ENCODE measurements around the gene AFTPH. TPM values are rescaled to one million over a fixed set of nuclear protein-coding genes. Genes with fewer than 3 reads are reported as not detected.
"Not testable (repeated sequence)": the region's sequence is repeated elsewhere in the genome, so short reads cannot be mapped to it uniquely, and the experiment has no call there.

Gene AFTPH
- total RNA-seq, 1 experiment from 2014 or later = 40.5 TPM

GRCh38 chr2:64526034-64526433 is 1.9 kb downstream of the AFTPH start:
- no peaks in the 10 kb centered on the region for H3K27me3 ChIP-seq (ENCODE audit: insufficient read depth, low read depth)
- no peaks in the 10 kb centered on the region for H3K36me3 ChIP-seq (ENCODE audit: low read depth)
- H3F3A ChIP-seq (ENCODE audit: insufficient read depth, low read depth) = peaks cover 7% of the 10 kb centered on the region
- no peak overlapping the region for H3K27ac ChIP-seq
- H3K9me3 ChIP-seq (ENCODE audit: insufficient read depth, low read depth) = no peaks in the 10 kb centered on the region
- peak overlapping the region; percentile 82 for H3K4me2 ChIP-seq
- peak overlapping the region; percentile 67; the same call in 1 of the 2 replicates for H3K4me3 ChIP-seq
- BruUV-seq (replicated peaks) = no TSS peak
- TF ChIP-seq EZH2 (IDR thresholded peaks at IDR 0.05; ENCODE audit: low read depth) (no peak), CTCF (conservative IDR thresholded peaks at IDR 0.05) (no peak)
- no peak overlapping the region for H2AFZ ChIP-seq
- POLR2A ChIA-PET (ENCODE audit: unreplicated experiment) = interaction anchor here (0.7 kb wide), 1 partner anchor 412 kb away, joined by 3 read pairs; no protein-coding TSS in a partner anchor
- peaks cover 18% of the 10 kb centered on the region for H3K4me1 ChIP-seq (replicated peaks; ENCODE audit: insufficient read depth)
- intact Hi-C loops (cut with micrococcal nuclease; ENCODE audit: unreplicated experiment) = loop anchor here (10.0 kb wide), 1 partner anchor 239 kb away; no protein-coding TSS in a partner anchor
- no peaks in the 10 kb centered on the region for H3K9me2 ChIP-seq (ENCODE audit: insufficient read depth)
- CTCF ChIA-PET = interaction anchor here (0.6 kb wide), 1 partner anchor 11 kb away, joined by 9 read pairs; no protein-coding TSS in a partner anchor
- no peak for DNase-seq
- H3K79me2 ChIP-seq (ENCODE audit: low read depth) = peaks cover 67% of the 10 kb centered on the region
- peaks cover 23% of the 10 kb centered on the region for H4K20me1 ChIP-seq (ENCODE audit: insufficient read depth)

- POLR2A ChIA-PET (ENCODE audit: unreplicated experiment) = interaction anchor here (0.6 kb wide), 1 partner anchor 976 kb away, joined by 3 read pairs; no protein-coding TSS in a partner anchor
- H3K4me3 ChIP-seq; intact Hi-C loops (cut with micrococcal nuclease; ENCODE audit: unreplicated experiment); H3K4me1 ChIP-seq (replicated peaks; ENCODE audit: insufficient read depth); H3K27me3 ChIP-seq (ENCODE audit: insufficient read depth, low read depth); H3F3A ChIP-seq (ENCODE audit: insufficient read depth, low read depth); H3K4me2 ChIP-seq; DNase-seq; H3K36me3 ChIP-seq (ENCODE audit: low read depth); H3K27ac ChIP-seq; H3K9me2 ChIP-seq (ENCODE audit: insufficient read depth); H2AFZ ChIP-seq; H3K9me3 ChIP-seq (ENCODE audit: insufficient read depth, low read depth); BruUV-seq (replicated peaks); CTCF ChIA-PET: not testable (repeated sequence)
- H4K20me1 ChIP-seq (ENCODE audit: insufficient read depth) = peaks cover 40% of the 10 kb centered on the region
- H3K79me2 ChIP-seq (ENCODE audit: low read depth) = peaks cover 97% of the 10 kb centered on the region
These were observed 6.8 kb downstream of the AFTPH start for GRCh38 chr2:64530946-64531345.

- H4K20me1 ChIP-seq (ENCODE audit: insufficient read depth) = peaks cover 39% of the 10 kb centered on the region
- BruUV-seq (replicated peaks) = no TSS peak
- TF ChIP-seq EZH2 (IDR thresholded peaks at IDR 0.05; ENCODE audit: low read depth) = no peak
- no peak for TF ChIP-seq CTCF (conservative IDR thresholded peaks at IDR 0.05)
- H2AFZ ChIP-seq = no peak overlapping the region
- H3K4me2 ChIP-seq = no peak overlapping the region
- H3K79me2 ChIP-seq (ENCODE audit: low read depth) = peaks cover 96% of the 10 kb centered on the region
- no peak for DNase-seq
- no peak overlapping the region; the same call in 1 of the 2 replicates for H3K27ac ChIP-seq
- intact Hi-C loops (cut with micrococcal nuclease; ENCODE audit: unreplicated experiment) = no loop called here
- H3K9me3 ChIP-seq (ENCODE audit: insufficient read depth, low read depth) = no peaks in the 10 kb centered on the region
- POLR2A ChIA-PET (ENCODE audit: unreplicated experiment) = no interaction called here
- H3K4me1 ChIP-seq (replicated peaks; ENCODE audit: insufficient read depth) = no peaks in the 10 kb centered on the region
- H3K4me3 ChIP-seq = no peak overlapping the region
- no peaks in the 10 kb centered on the region for H3K9me2 ChIP-seq (ENCODE audit: insufficient read depth)
- H3F3A ChIP-seq (ENCODE audit: insufficient read depth, low read depth) = no peaks in the 10 kb centered on the region
- CTCF ChIA-PET = no interaction called here
- H3K36me3 ChIP-seq (ENCODE audit: low read depth) = no peaks in the 10 kb centered on the region
- no peaks in the 10 kb centered on the region for H3K27me3 ChIP-seq (ENCODE audit: insufficient read depth, low read depth)
These were observed 7.9 kb downstream of the AFTPH start for GRCh38 chr2:64532030-64532429.

- no peaks in the 10 kb centered on the region for H3K36me3 ChIP-seq (ENCODE audit: low read depth)
These were observed 9.8 kb downstream of the AFTPH start for GRCh38 chr2:64533882-64534281.

More at GRCh38 chr2:64533882-64534281, 9.8 kb downstream of the AFTPH start:
- BruUV-seq (replicated peaks) = no TSS peak
- H3K4me2 ChIP-seq = no peak overlapping the region
- no peaks in the 10 kb centered on the region for H3K9me2 ChIP-seq (ENCODE audit: insufficient read depth)
- no peaks in the 10 kb centered on the region for H3K9me3 ChIP-seq (ENCODE audit: insufficient read depth, low read depth)
- H3F3A ChIP-seq (ENCODE audit: insufficient read depth, low read depth) = no peaks in the 10 kb centered on the region
- peaks cover 32% of the 10 kb centered on the region for H4K20me1 ChIP-seq (ENCODE audit: insufficient read depth)
- H3K4me1 ChIP-seq (replicated peaks; ENCODE audit: insufficient read depth) = no peaks in the 10 kb centered on the region
- H3K27ac ChIP-seq = no peak overlapping the region
- H2AFZ ChIP-seq = no peak overlapping the region
- no peak for TF ChIP-seq CTCF (conservative IDR thresholded peaks at IDR 0.05)
- TF ChIP-seq EZH2 (IDR thresholded peaks at IDR 0.05; ENCODE audit: low read depth) = no peak
- CTCF ChIA-PET = no interaction called here
- peaks cover 93% of the 10 kb centered on the region for H3K79me2 ChIP-seq (ENCODE audit: low read depth)
- intact Hi-C loops (cut with micrococcal nuclease; ENCODE audit: unreplicated experiment) = no loop called here
- POLR2A ChIA-PET (ENCODE audit: unreplicated experiment) = no interaction called here
- no peak for DNase-seq
- no peak overlapping the region for H3K4me3 ChIP-seq
- H3K27me3 ChIP-seq (ENCODE audit: insufficient read depth, low read depth) = no peaks in the 10 kb centered on the region
